ENCODE data around the gene KLF3.

DNA sequence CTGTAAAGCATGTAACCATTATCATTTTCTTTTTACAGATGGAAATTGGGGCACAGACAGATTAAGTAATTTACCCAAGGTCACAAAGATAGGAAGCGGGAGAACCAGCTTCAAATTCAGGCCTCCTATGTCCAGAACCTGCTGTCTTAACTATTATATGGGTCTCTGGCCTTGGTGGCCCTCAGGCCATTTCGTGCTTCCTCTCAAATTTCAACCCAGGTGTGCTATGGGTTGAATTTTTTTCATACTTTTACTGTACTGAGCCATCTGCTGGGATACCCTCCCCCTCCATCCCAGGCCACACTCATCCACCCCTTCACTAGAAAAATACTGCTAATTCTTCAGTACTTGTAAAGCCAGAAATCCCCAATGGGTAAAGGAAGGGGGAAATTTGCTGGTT lies 42.3 kb downstream of the KLF3 start:
- TF ChIP-seq FOXM1 (IDR thresholded peaks at IDR 0.05; ENCODE audit: borderline replicate concordance) (no peak), ELF4 (IDR thresholded peaks at IDR 0.05) (no peak), BHLHE40 (IDR thresholded peaks at IDR 0.05; ENCODE audit: borderline replicate concordance) (no peak), FOXA1 (IDR thresholded peaks at IDR 0.05) (no peak), L3MBTL2 (conservative IDR thresholded peaks at IDR 0.05) (no peak), TARDBP (IDR thresholded peaks at IDR 0.05) (no peak), FOXK2 (IDR thresholded peaks at IDR 0.05) (no peak), HDGF (IDR thresholded peaks at IDR 0.05; ENCODE audit: borderline replicate concordance) (no peak), SP1 (IDR thresholded peaks at IDR 0.05) (no peak), ZNF384 (IDR thresholded peaks at IDR 0.05) (no peak), LEF1 (IDR thresholded peaks at IDR 0.05; ENCODE audit: borderline replicate concordance) (no peak), ARNT (IDR thresholded peaks at IDR 0.05) (no peak), SUZ12 (IDR thresholded peaks at IDR 0.05) (no peak), CTBP1 (IDR thresholded peaks at IDR 0.05; ENCODE audit: borderline replicate concordance) (no peak)

Measured in HEK293T (cell line).